Motor neuron (in vitro differentiated cells): ENCODE data around the gene SLC1A2. TPM values are rescaled to one million over a fixed set of nuclear protein-coding genes. Genes with fewer than 3 reads are reported as not detected.
A peak's percentile ranks its signal among the peaks of the same experiment; 100 is the strongest.

Experiments
- ATAC-seq, 8 experiments: fragments of 200-7000 bp; cut with Tn5 transposase; replicated peaks in 6 of 8; 2 replicates each; pipeline ENCODE4 v1.8.0; 2021; ENCODE audit warnings: mild to moderate bottlenecking in 8 of 8, moderate library complexity in 8 of 8
- H3K27ac ChIP-seq, 2 donors: fragments of 250-450 bp; sonication (Bioruptor Pico); 2 replicates each; pipeline ENCODE4 v1.9.0; 2021; ENCODE audit warnings: antibody characterized with exemption in 2 of 2, mild to moderate bottlenecking in 2 of 2, moderate library complexity in 1 of 2
- H3K4me1 ChIP-seq, 2 donors: fragments of 250-450 bp; sonication (Bioruptor Pico); replicated peaks in 1 of 2; 2 replicates each; pipeline ENCODE4 v1.6.1; 2021; ENCODE audit warnings: antibody characterized with exemption in 2 of 2, mild to moderate bottlenecking in 2 of 2, moderate library complexity in 1 of 2
- H3K4me3 ChIP-seq, 5 donors: fragments of 250-450 bp; sonication (Bioruptor Pico); 2 replicates each; pipeline ENCODE4 v1.9.0; 2021; ENCODE audit warnings: antibody characterized with exemption in 5 of 5, mild to moderate bottlenecking in 5 of 5, moderate library complexity in 4 of 5
- WGBS, 10 experiments: fragments of 450-650 bp; shearing (Covaris generic); methylation state at CpG; one replicate each; pipeline ENCODE4 v1.0.0; 2022; 5-methylcytosine and 5-hydroxymethylcytosine counted together
- in situ Hi-C, 9 experiments: fragments of 400-800 bp; cut with MboI; loops; one replicate each; pipeline ENCODE4 v1.15.0; 2021; ENCODE audit warnings: low sequenced_read_pairs in 9 of 9, low pct_unique_long_range_greater_than_20kb in 2 of 9; ENCODE audit not compliant: unreplicated experiment in 9 of 9
- total RNA-seq, 8 experiments: library from RNA; unstranded; fragments of 300-600 nt; gene quantifications; 2 replicates each; pipeline versions ENCODE4 v1.2.3 to v1.2.4, GENCODE V29; 2022

SLC1A2 gene
- total RNA-seq, 8 experiments from 2014 or later = 1.3 to 96.2 (median 57.1) TPM

DNA sequence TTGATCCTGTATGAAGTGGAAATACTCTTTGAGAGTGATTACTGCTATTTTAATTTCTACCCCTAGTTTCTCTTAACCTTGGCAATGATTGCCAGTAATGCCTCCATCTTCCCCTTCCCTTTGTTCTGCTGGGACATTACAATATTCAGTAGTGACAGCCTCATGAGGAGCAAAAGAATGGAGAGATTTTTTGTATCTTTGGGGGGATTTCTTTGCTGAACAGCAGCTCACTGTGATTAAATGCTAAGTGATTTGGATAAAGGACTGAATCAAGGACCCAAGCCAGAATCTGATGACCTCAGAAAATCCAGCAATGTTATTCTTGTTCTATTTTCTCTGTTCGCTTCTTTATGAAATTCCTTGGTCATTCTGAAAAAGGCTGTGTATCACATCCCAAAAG is 7.0 kb upstream of the SLC1A2 start:
- Histone ChIP-seq H3K4me3 (no peak overlapping the region), H3K27ac (peak overlapping the region in 1 of 2 donors; percentile 57), H3K4me1 (peaks cover 15 to 24% of the 10 kb centered on the region in 2 donors)
- ATAC-seq = peak in 2 of 8 experiments; percentile 10 to 13
- WGBS, 10 experiments = 40 to 100% (median 91%) methylated on average over 1 of the region's 1 CpG; no CpG with 5 or more reads in 3 of the 10 experiments
- in situ Hi-C loops = no loop called here

DNA sequence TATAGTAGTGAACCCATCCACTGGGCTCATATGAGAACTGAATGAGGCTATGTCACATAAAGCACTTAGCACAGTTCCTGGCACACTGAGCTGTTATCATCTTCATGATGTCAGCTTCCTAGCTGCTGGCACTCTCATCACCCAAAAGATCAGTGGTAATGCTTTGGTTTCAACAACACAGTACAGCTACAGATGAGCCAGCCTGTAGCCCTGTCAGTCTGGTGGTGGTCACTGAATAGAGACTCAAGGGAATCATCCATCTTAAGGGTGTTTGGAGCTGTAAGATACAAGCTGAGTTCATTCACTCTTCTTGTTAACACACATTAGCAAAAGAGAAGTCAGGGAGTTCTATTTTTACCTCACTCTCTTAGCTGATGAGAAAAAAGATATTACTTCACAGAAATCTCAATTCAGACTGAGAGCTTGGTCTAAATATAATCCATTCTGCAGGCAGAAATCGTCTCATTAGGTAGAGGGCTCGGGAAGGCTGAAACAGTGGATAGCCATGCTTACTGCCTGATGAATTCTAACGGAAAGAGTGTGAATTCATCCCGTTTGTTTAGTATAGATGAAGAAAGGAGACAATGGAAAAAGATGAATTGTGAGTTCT is 6.3 kb upstream of the SLC1A2 start:
- in situ Hi-C loops = no loop called here
- Histone ChIP-seq H3K4me3 (no peak overlapping the region), H3K27ac (peak overlapping the region in 1 of 2 donors; percentile 57), H3K4me1 (peaks cover 15 to 26% of the 10 kb centered on the region in 2 donors)
- ATAC-seq = peak in 5 of 8 experiments; percentile 93 to 97 (median 96)
- WGBS, 10 experiments = 22 to 85% (median 42%) methylated on average over 2 to 4 of the region's 4 CpGs; no CpG with 5 or more reads in 1 of the 10 experiments

GRCh38 chr11:35424157-35424940 is 5.0 kb upstream of the SLC1A2 start:
- Histone ChIP-seq H3K4me3 (no peak overlapping the region), H3K27ac (no peak overlapping the region), H3K4me1 (peaks cover 15 to 28% of the 10 kb centered on the region in 2 donors)
- 0 to 88% (median 56%) methylated on average over 3 to 4 of the region's 4 CpGs; no CpG with 5 or more reads in 3 of the 10 experiments for WGBS, 10 experiments
- in situ Hi-C loops = loop anchor here in 1 of 9 experiments (25.0 kb wide), 1 partner anchor 487 kb away; no protein-coding TSS in a partner anchor
- ATAC-seq = peak in 1 of 8 experiments; percentile 21

GRCh38 chr11:35420371-35420770 is 1.0 kb upstream of the SLC1A2 start:
- Histone ChIP-seq H3K4me1 (peaks cover 8 to 31% of the 10 kb centered on the region in 2 donors), H3K27ac (peak overlapping the region; percentile 87 to 96), H3K4me3 (peak overlapping the region; percentile 60 to 96 (median 70))
- no peak for ATAC-seq
- in situ Hi-C loops = loop anchor here in 1 of 9 experiments (25.0 kb wide), 1 partner anchor 483 kb away; no protein-coding TSS in a partner anchor
- whole genome bisulfite sequencing, 10 experiments = 6 to 88% (median 16%) methylated on average over 3 to 12 of the region's 17 CpGs; no CpG with 5 or more reads in 2 of the 10 experiments

DNA sequence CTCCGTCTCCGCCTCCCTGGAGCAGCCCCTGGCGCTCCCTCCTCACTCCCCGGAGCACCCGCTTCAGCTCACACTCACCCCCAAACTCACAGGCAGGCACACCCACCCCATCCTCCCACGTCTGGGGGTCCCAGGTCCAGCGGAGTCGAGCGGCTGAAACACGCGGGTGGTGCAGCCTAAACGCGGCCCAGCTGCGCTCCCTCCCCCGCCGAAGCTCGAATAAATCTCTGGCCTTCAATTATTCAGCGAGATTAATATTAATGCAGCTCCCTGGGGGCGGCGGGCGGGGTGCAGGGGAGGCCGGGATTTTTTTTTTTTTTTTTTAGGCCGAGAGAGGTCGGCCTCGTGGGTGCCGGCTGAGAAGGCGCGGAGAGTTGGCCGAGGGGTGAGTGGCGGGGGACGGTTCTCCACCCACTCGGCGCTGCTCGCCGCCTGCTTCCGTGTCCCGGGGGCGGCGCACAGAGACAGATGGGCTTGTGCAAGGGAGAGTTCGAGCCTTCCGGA is 524 bp upstream of the SLC1A2 start:
- WGBS, 10 experiments = 0% methylated on average over 4 to 11 of the region's 41 CpGs; no CpG with 5 or more reads in 7 of the 10 experiments
- peaks cover 13 to 34% of the 10 kb centered on the region in 2 donors for H3K4me1 ChIP-seq
- H3K4me3 ChIP-seq = peak overlapping the region; percentile 60 to 96 (median 70)
- peak; percentile 27 to 70 (median 53) for ATAC-seq
- peak overlapping the region; percentile 87 to 96 for H3K27ac ChIP-seq
- in situ Hi-C loops = loop anchor here in 1 of 9 experiments (25.0 kb wide), 1 partner anchor 483 kb away; no protein-coding TSS in a partner anchor

DNA sequence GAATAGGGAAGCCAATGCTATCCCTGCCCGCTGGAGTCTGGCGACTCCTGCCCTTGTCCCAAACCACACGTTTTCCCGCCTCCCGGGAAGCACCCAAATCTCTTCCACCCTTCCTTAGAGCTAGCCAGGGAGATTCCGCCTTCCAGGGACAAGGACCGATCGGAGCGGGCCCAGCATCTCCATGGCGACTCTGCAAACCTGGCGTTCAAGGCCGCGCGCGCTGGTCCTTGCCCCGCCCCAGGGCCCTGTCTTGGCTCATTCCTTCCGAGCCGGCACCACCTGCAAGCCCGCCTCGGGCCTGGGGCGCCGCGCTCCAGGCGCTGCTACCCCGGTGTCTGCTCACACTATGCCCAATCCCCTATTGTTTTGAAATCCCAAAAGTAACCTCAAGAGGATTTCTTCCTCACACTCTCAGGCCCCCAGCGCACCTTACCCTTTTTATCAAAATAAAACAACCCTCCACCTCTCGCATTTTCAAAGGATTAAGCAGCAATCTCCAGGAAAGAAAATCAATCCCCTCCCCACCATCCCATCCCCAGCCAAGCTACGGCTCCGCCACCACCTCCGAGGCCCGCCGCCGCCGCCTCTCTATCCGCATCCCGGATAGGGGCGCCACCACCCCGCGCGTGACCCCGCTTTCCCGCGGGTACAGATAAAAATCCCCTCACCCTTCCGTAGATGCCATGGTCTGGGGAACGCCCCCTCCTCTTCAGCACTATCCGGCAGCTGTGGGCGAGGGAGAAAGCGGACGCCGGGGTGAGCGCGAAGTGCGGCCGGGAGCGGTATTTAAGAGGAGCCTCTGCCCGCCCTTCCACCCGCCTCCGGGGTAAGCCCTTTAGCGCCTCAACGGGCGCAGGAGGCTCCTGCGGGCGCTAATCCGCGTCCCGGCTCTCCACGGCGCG is 825 bp downstream of the SLC1A2 start:
- H3K4me3 ChIP-seq = peak overlapping the region; percentile 60 to 96 (median 70)
- H3K27ac ChIP-seq = peak overlapping the region; percentile 87 to 96
- in situ Hi-C loops = loop anchor here in 1 of 9 experiments (25.0 kb wide), 1 partner anchor 481 kb away; no protein-coding TSS in a partner anchor
- WGBS, 10 experiments = 1 to 40% (median 22%) methylated on average over 2 to 12 of the region's 69 CpGs; no CpG with 5 or more reads in 6 of the 10 experiments
- peaks cover 24 to 48% of the 10 kb centered on the region in 2 donors for H3K4me1 ChIP-seq
- peak; percentile 25 to 64 (median 34) for ATAC-seq

DNA sequence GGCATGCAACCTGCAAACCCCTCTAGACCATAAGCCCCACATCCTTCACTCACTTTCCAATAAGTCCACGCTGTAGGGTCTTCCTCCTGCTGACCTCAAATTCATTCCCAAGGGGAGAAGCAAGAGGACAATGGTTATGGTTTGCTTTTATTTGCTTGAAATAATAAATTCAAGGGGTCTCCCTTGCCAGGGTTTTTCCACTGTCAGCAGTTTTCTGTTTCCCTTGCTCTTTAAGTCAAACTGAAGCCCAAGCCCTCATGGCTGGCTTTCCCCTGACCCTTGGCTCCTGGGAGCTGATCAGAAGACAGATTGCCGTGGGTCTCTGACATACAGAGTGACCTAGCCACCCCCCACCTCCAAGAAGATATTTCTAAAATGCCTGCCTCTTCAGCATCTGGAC is 3.9 kb downstream of the SLC1A2 start:
- peak overlapping the region in 3 of 5 donors; percentile 2 to 5 (median 2) for H3K4me3 ChIP-seq

GRCh38 chr11:35414776-35415175 is 4.6 kb downstream of the SLC1A2 start:
- Histone ChIP-seq H3K4me3 (peak overlapping the region in 4 of 5 donors; percentile 2 to 17 (median 4)), H3K4me1 (peaks cover 29 to 60% of the 10 kb centered on the region in 2 donors), H3K27ac (peak overlapping the region in 1 of 2 donors; percentile 62)
- WGBS, 10 experiments = 0 to 54% (median 5%) methylated on average over 1 to 2 of the region's 2 CpGs; no CpG with 5 or more reads in 3 of the 10 experiments
- in situ Hi-C loops = loop anchor here in 1 of 9 experiments (25.0 kb wide), 1 partner anchor 477 kb away; no protein-coding TSS in a partner anchor
- peak in 4 of 8 experiments; percentile 3 to 21 (median 4) for ATAC-seq

More for the DNA sequence above, 3.9 kb downstream of the SLC1A2 start:
- 0 to 100% (median 17%) methylated on average over 1 to 2 of the region's 2 CpGs; no CpG with 5 or more reads in 4 of the 10 experiments for WGBS, 10 experiments
- peaks cover 29 to 60% of the 10 kb centered on the region in 2 donors for H3K4me1 ChIP-seq
- no peak for ATAC-seq
- H3K27ac ChIP-seq = peak overlapping the region in 1 of 2 donors; percentile 2
- in situ Hi-C loops = loop anchor here in 1 of 9 experiments (25.0 kb wide), 1 partner anchor 478 kb away; no protein-coding TSS in a partner anchor

DNA sequence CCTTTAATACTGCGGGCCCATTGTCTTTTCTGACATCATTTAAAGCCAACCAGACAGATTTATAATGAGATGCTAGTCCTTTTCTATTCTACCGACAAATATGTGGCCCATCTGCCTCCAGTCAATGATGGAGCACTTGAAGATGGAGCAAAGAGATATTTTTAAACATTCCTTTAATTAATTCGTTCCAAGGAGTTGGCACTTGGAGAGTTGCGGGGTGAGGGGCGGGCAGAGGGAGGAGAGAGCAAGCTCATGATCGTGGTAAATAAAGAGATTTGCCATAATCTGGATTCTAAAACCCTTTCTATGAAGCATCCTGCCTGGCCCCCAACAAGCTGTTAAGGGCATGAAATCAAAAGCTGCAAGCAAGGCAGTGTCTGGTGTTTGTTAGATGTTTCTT is 5.0 kb downstream of the SLC1A2 start:
- in situ Hi-C loops = loop anchor here in 1 of 9 experiments (25.0 kb wide), 1 partner anchor 477 kb away; no protein-coding TSS in a partner anchor
- peak overlapping the region in 1 of 2 donors; percentile 62 for H3K27ac ChIP-seq
- WGBS, 10 experiments = 0 to 54% (median 34%) methylated on average over 1 to 6 of the region's 6 CpGs; no CpG with 5 or more reads in 3 of the 10 experiments
- no peak for ATAC-seq
- peaks cover 29 to 60% of the 10 kb centered on the region in 2 donors for H3K4me1 ChIP-seq
- peak overlapping the region in 4 of 5 donors; percentile 2 to 17 (median 4) for H3K4me3 ChIP-seq

- in situ Hi-C loops = loop anchor here in 1 of 9 experiments (25.0 kb wide), 1 partner anchor 476 kb away; no protein-coding TSS in a partner anchor
- H3K27ac ChIP-seq = peak overlapping the region in 1 of 2 donors; percentile 62
- WGBS, 10 experiments = 0 to 92% (median 81%) methylated on average over 1 to 3 of the region's 3 CpGs; no CpG with 5 or more reads in 4 of the 10 experiments
- no peak for ATAC-seq
- H3K4me1 ChIP-seq = peaks cover 29 to 60% of the 10 kb centered on the region in 2 donors
- no peak overlapping the region for H3K4me3 ChIP-seq
Observed at GRCh38 chr11:35413598-35413997, 5.8 kb downstream of the SLC1A2 start.

- peak in 6 of 8 experiments; percentile 43 to 63 (median 54) for ATAC-seq
- 20 to 100% (median 80%) methylated on average over 1 to 2 of the region's 2 CpGs; no CpG with 5 or more reads in 3 of the 10 experiments for WGBS, 10 experiments
- Histone ChIP-seq H3K27ac (no peak overlapping the region), H3K4me3 (no peak overlapping the region), H3K4me1 (peaks cover 26 to 54% of the 10 kb centered on the region in 2 donors)
- in situ Hi-C loops = loop anchor here in 1 of 9 experiments (25.0 kb wide), 1 partner anchor 475 kb away; no protein-coding TSS in a partner anchor
Observed at GRCh38 chr11:35412285-35412684, 7.1 kb downstream of the SLC1A2 start.
